ENCODE measurements around the gene AGAP2. TPM values are rescaled to one million over a fixed set of nuclear protein-coding genes. Genes with fewer than 3 reads are reported as not detected.
"Not testable (repeated sequence)": the region's sequence is repeated elsewhere in the genome, so short reads cannot be mapped to it uniquely, and the experiment has no call there.

The AGAP2 gene
- total and polyA plus RNA-seq, 12 donors = 0.50 to 8.1 (median 2.1) TPM

DNA sequence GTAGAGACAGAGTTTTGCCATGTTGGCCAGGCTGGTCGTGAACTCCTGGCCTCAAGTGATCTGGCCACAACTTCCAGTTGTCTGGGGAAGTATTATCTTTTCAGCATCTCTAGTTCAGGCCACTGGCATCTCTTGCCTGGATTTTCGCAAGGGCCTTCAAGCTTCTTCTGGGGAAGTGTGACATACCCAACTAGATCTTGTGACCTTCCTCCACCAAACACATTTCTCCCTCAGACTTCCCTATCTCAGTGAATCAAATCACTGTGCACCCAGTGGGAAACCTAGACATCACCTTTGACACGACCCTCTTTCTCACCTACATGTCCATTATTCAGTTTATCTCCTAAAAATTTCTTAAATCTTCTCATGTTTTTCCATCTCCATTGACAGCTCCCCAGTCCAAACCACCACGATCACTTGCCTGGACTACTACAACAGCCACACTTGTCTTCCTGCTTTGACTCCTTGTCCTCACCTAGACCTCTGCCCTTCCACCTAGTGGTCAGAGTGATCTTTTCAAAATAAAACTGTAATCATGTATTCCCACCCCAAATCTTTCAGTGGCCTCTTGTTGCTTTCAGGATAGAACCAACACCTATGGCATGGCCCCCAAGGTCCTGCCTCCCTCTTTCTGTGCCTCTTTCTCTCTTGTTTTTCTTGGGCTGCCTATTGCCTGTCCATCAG, 37.2 kb upstream of the AGAP2 start:
- no peak for TF ChIP-seq POLR2A (IDR thresholded peaks at IDR 0.05)
- TF ChIP-seq CTCF (IDR thresholded peaks at IDR 0.05) = no peak
- no peak overlapping the region for H3K4me3 ChIP-seq
- no peaks in the 10 kb centered on the region for H3K27me3 ChIP-seq
- no peak overlapping the region for H3K27ac ChIP-seq
- H3K9me3 ChIP-seq (replicated peaks in 1 of 3) = no peaks in the 10 kb centered on the region
- H3K36me3 ChIP-seq (replicated peaks in 1 of 2) = peaks cover 0 to 5% of the 10 kb centered on the region in 2 donors
- intact Hi-C loops (cut with DNase I) = no loop called here
- H3K4me1 ChIP-seq (replicated peaks in 1 of 2) = peaks cover 12 to 18% of the 10 kb centered on the region in 2 donors
- no peak for DNase-seq
- WGBS, 4 donors = 78 to 85% (median 79%) methylated on average over 4 of the region's 4 CpGs

DNA sequence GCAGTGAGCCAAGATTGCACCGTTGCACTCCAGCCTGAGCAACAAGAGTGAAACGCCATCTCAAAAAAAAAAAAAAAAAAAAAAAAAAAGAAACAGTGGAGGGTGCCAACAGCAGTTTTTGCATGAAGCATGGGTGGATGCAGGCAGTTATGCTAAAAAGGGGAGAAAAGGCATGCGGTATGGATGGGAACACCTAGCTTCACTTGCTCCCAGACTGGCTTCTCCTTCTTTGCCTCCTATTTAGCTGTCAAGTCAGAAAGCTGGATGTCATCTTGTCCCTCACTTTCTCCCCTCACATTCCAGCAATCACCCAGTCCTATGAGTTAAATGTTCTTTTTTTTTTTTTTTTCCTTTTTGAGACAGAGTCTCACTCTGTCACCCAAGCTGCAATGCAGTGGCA, 36.5 kb upstream of the AGAP2 start:
- intact Hi-C loops (cut with DNase I) = no loop called here
- peaks cover 12 to 18% of the 10 kb centered on the region in 2 donors for H3K4me1 ChIP-seq (replicated peaks in 1 of 2)
- DNase-seq = no peak
- WGBS, 4 donors = 78 to 96% (median 88%) methylated on average over 3 of the region's 3 CpGs
- no peak overlapping the region for H3K4me3 ChIP-seq
- no peak overlapping the region for H3K27ac ChIP-seq
- no peaks in the 10 kb centered on the region for H3K9me3 ChIP-seq (replicated peaks in 1 of 3)
- no peaks in the 10 kb centered on the region for H3K36me3 ChIP-seq (replicated peaks in 1 of 2)
- TF ChIP-seq POLR2A (IDR thresholded peaks at IDR 0.05) = no peak
- no peak for TF ChIP-seq CTCF (IDR thresholded peaks at IDR 0.05)
- H3K27me3 ChIP-seq = no peaks in the 10 kb centered on the region

DNA sequence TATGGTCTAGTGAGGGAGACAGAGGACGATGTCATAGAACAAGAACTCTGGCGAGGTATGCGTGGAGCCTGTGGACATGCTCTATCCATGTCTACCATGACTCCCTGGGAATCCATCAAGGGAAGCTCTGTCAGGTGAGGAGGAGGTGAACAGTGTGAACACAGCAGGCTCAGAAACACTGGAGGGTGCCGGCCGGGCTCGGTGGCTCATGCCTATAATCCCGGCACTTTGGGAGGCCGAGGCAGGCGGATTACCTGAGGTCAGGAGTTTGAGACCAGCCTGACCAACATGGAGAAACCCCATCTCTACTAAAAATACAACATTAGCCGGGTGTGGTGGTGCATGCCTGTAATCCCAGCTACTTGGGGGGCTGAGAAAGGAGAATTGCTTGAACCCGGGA, 36.1 kb upstream of the AGAP2 start:
- not testable (repeated sequence) for H3K36me3 ChIP-seq (replicated peaks in 1 of 2); H3K9me3 ChIP-seq (replicated peaks in 1 of 3); H3K4me3 ChIP-seq; H3K27me3 ChIP-seq; H3K27ac ChIP-seq; DNase-seq
- H3K4me1 ChIP-seq (replicated peaks in 1 of 2) = peaks cover 12 to 18% of the 10 kb centered on the region in 2 donors
- intact Hi-C loops (cut with DNase I) = loop anchor here in 1 of 2 donors (5.0 kb wide), 1 partner anchor 47 kb away; no protein-coding TSS in a partner anchor
- WGBS, 4 donors = 90 to 97% (median 94%) methylated on average over 7 to 11 of the region's 11 CpGs

GRCh38 chr12:57772429-57773322, 34.1 kb upstream of the AGAP2 start, which contains the start of gene EEF1AKMT3:
Gene EEF1AKMT3, plus strand, starts transcription at chr12:57772614. Its CDS starts 111 bp downstream, at chr12:57772725.
- Histone ChIP-seq H3K9me3 (replicated peaks in 1 of 3) (no peaks in the 10 kb centered on the region), H3K4me1 (replicated peaks in 1 of 2) (peaks cover 12 to 18% of the 10 kb centered on the region in 2 donors), H3K4me3 (peak within 1 kb of the TSS; percentile 25 to 94 (median 54)), H3K27ac (peak within 1 kb of the TSS; percentile 61 to 94 (median 93)), H3K27me3 (no peaks in the 10 kb centered on the region), H3K36me3 (replicated peaks in 1 of 2) (no peaks in the 10 kb centered on the region)
- intact Hi-C loops (cut with DNase I) = loop anchor here in 1 of 2 donors (5.0 kb wide), 1 partner anchor 45 kb away; no protein-coding TSS in a partner anchor
- peak; percentile 62 to 78 (median 71) for DNase-seq
- peak in 1 of 6 experiments; percentile 14 for TF ChIP-seq CTCF (IDR thresholded peaks at IDR 0.05)
- no peak for TF ChIP-seq POLR2A (IDR thresholded peaks at IDR 0.05)
- 3 to 5% (median 3%) methylated on average over 30 to 67 of the region's 67 CpGs for WGBS, 4 donors
